Suppressor macrophage (primary cell): ENCODE data around the gene NUMBL.

Experiments used
- DNase-seq, 4 experiments: peaks; one replicate each; pipeline ENCODE4 v3.0.0-alpha.2; 2020 to 2022

The NUMBL gene

GRCh38 chr19:40689339-40690049, 957 bp downstream of the NUMBL start:
- DNase-seq = peak in 2 of 4 experiments; percentile 19 to 43

GRCh38 chr19:40688987-40689338, 1.5 kb downstream of the NUMBL start:
- no peak for DNase-seq

- no peak for DNase-seq
These were observed 2.1 kb downstream of the NUMBL start for GRCh38 chr19:40688309-40688708.

- peak; percentile 39 to 61 (median 51) for DNase-seq
These were observed 2.9 kb downstream of the NUMBL start for GRCh38 chr19:40687525-40688016.

- DNase-seq = no peak
These were observed 3.4 kb downstream of the NUMBL start for GRCh38 chr19:40686882-40687524.

- DNase-seq = no peak
These were observed 4.9 kb downstream of the NUMBL start for GRCh38 chr19:40685563-40685962.

GRCh38 chr19:40685016-40685526, 5.4 kb downstream of the NUMBL start:
- DNase-seq = peak in 2 of 4 experiments; percentile 10 to 29

GRCh38 chr19:40684280-40684679, 6.2 kb downstream of the NUMBL start:
- DNase-seq = no peak

GRCh38 chr19:40683437-40683836, 7.0 kb downstream of the NUMBL start:
- DNase-seq = no peak

GRCh38 chr19:40682431-40682964, 8.0 kb downstream of the NUMBL start:
- no peak for DNase-seq

- DNase-seq = no peak
These were observed 9.4 kb downstream of the NUMBL start for GRCh38 chr19:40681039-40681438.

GRCh38 chr19:40677156-40677555, 13.3 kb downstream of the NUMBL start:
- DNase-seq = no peak

- no peak for DNase-seq
These were observed 16.2 kb downstream of the NUMBL start for GRCh38 chr19:40674291-40674690.

- DNase-seq = no peak
These were observed 17.1 kb downstream of the NUMBL start for GRCh38 chr19:40673397-40673796.

GRCh38 chr19:40672573-40673299, 17.7 kb downstream of the NUMBL start:
- no peak for DNase-seq

- no peak for DNase-seq
These were observed 18.4 kb downstream of the NUMBL start for GRCh38 chr19:40672038-40672437.

- no peak for DNase-seq
These were observed 19.0 kb downstream of the NUMBL start for GRCh38 chr19:40671404-40671803.

- DNase-seq = no peak
These were observed 21.3 kb downstream of the NUMBL start for GRCh38 chr19:40668991-40669614.

GRCh38 chr19:40667602-40668001, 22.8 kb downstream of the NUMBL start:
- no peak for DNase-seq

- no peak for DNase-seq
These were observed 23.5 kb downstream of the NUMBL start for GRCh38 chr19:40666803-40667438.

- DNase-seq = peak in 2 of 4 experiments; percentile 68 to 84
These were observed 26.5 kb downstream of the NUMBL start for GRCh38 chr19:40663695-40664692.
